ENCODE data around the gene MIGA1.

The MIGA1 gene

GRCh38 chr1:77925518-77925917 lies 146.1 kb downstream of the MIGA1 start:
- no peak for DNase-seq (ENCODE audit: low spot score)

GRCh38 chr1:77925956-77926355 lies 146.5 kb downstream of the MIGA1 start:
- no peak for DNase-seq (ENCODE audit: low spot score)

- DNase-seq (ENCODE audit: low spot score): no peak
These were observed 147.3 kb downstream of the MIGA1 start for GRCh38 chr1:77926561-77927357.

DNA sequence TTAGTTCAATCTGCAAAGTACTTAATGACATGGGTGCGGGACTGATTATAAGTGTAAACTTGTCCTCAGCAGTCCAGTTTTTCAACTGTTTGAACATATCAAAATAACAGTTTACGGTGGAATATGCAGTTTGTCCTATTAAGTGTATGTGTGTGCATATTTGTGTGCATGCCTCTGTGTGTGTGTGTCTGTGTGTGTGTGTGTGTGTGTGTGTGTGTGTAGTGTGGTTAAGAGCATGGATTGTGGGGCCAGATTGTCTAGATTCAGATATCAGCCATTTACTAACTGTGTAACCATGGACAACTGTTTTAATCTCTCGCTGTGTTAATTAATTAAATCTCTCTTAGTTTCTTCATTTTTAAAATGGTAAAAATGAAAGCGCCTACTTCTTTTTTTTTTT lies 148.0 kb downstream of the MIGA1 start:
- no peak for DNase-seq (ENCODE audit: low spot score)
